ENCODE results near the gene CDH10.

GRCh38 chr5:24681106-24681505, 36.3 kb upstream of the CDH10 start:
- TF ChIP-seq CTCF (IDR thresholded peaks at IDR 0.05) (no peak), POLR2A (IDR thresholded peaks at IDR 0.05) (no peak)
